ENCODE results near the gene RTKN. TPM values are rescaled to one million over a fixed set of nuclear protein-coding genes. Genes with fewer than 3 reads are reported as not detected.
"Not testable (repeated sequence)": the region's sequence is repeated elsewhere in the genome, so short reads cannot be mapped to it uniquely, and the experiment has no call there.

Gene RTKN
- total RNA-seq, 1 donor from 2014 or later, result 32.3 TPM

DNA sequence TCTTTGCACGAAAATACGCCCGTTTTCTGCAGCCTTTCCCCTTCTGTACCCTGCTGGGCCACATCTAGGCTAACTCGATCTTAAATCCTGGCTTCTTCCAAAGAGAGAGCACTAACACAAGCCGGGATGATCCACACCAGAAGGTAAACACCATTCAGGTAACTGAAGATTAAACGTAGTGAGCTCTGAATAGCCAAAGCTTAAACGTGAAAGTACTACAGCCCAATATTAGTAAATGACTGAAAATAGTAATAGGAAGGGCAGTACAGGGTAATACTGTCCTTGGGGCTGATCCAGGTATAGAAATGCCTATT lies 31.2 kb upstream of the RTKN start:
- Histone ChIP-seq H3K27me3 (no peaks in the 10 kb centered on the region), H3K36me3 (peaks cover 17% of the 10 kb centered on the region), H3K27ac (peak overlapping the region; percentile 94), H3K9me3 (no peaks in the 10 kb centered on the region), H3K4me3 (peak overlapping the region; percentile 61), H3K4me1 (peaks cover 26% of the 10 kb centered on the region)
- TF ChIP-seq, protein P1, sequence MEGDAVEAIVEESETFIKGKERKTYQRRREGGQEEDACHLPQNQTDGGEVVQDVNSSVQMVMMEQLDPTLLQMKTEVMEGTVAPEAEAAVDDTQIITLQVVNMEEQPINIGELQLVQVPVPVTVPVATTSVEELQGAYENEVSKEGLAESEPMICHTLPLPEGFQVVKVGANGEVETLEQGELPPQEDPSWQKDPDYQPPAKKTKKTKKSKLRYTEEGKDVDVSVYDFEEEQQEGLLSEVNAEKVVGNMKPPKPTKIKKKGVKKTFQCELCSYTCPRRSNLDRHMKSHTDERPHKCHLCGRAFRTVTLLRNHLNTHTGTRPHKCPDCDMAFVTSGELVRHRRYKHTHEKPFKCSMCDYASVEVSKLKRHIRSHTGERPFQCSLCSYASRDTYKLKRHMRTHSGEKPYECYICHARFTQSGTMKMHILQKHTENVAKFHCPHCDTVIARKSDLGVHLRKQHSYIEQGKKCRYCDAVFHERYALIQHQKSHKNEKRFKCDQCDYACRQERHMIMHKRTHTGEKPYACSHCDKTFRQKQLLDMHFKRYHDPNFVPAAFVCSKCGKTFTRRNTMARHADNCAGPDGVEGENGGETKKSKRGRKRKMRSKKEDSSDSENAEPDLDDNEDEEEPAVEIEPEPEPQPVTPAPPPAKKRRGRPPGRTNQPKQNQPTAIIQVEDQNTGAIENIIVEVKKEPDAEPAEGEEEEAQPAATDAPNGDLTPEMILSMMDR (IDR thresholded peaks at IDR 0.05), result no peak
- intact Hi-C loops (cut with DNase I), result no loop called here
- no peak for ATAC-seq
- DNase-seq, result no peak

DNA sequence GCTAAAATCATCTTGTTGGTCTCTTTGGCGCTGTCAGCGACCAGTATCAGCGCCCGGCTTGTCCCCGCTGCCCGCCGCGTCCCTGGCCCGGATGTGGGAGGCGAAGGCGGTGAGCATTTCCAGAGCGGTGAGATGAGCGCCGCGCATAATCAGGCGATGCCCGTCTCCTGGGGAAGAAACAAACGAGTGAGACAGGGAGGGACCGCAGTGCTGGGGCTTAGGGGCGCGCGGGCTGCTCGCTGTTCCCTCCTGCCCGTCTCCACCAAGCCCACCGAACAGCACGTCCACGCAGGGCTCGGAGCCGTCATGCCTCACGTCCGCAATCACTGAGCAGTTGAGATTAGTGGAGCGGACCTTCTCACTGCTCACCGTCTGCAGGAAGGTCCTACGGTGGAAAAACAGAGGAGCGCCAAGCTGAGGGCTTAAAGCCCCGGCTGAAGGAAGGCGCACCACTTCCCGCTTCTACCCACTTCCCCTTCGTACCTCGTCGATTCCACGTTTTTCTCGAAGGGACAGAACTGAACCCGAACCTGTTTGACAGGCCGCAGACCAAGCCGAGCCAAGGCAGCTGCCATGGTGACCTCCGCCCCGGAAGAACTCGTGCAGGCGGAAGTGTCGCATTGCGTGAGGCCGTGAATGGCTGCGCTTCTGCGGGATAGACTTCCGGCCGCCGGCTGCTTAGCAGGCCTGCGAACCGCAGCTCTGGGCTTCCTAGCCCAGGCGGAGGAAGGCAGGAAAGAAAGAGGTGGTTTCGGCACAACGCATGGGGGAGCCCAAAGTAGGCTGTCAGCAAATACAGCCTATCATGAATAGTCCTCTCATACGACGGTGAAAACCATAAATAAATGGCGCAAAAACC lies 30.6 kb upstream of the RTKN start, which contains the start of gene MRPL53:
MRPL53 (minus strand) TSS at position 595 of the 859 bp plus-strand sequence; CDS start at position 575, 20 bp downstream.
- Histone ChIP-seq H3K27ac (peak within 1 kb of the TSS; percentile 94), H3K4me3 (peak within 1 kb of the TSS; percentile 61), H3K9me3 (no peaks in the 10 kb centered on the region), H3K36me3 (peaks cover 17% of the 10 kb centered on the region), H3K4me1 (peaks cover 23% of the 10 kb centered on the region), H3K27me3 (no peaks in the 10 kb centered on the region)
- TF ChIP-seq, protein P1 (IDR thresholded peaks at IDR 0.05), result no peak
- ATAC-seq (peak; percentile 97), DNase-seq (peak; percentile 97)
- intact Hi-C loops (cut with DNase I), result no loop called here

DNA sequence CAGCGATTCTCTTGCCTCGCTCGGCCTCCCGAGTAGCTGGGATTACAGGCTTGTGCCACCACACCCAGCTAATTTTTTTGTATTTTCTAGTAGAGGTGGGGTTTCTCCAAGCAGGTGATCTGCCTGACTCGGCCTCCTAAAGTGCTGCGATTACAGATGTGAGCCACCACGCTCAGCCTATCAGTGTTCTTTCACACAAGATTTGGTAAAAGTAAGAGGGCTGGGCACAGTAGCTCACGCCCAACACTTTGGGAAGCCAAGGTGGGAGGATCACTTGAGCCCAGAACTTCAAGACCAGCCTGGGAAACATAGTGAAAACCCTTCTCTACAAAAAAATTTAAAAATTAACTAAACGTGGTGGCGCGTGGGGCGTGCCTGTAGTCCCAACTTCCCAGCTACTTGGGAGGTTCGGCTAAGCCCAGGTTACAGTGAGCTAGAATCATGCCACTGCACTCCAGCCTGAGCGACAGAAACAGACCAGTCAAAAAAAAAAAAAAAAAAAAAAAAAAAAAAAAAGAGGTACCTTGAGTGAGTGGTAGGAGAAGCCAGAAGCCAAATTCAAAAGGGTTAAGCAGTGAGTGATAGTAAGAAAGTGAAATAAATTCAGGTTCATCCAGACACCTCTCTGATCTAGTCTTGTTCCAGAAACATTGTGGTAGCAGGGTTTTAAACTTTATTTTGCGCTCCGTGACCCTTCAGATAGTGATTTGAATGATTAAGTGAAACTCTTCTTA lies 29.8 kb upstream of the RTKN start:
- Histone ChIP-seq H3K4me3 (peak overlapping the region; percentile 61), H3K27me3 (no peaks in the 10 kb centered on the region), H3K9me3 (no peaks in the 10 kb centered on the region), H3K36me3 (peaks cover 17% of the 10 kb centered on the region), H3K4me1 (peaks cover 15% of the 10 kb centered on the region), H3K27ac (peak overlapping the region; percentile 94)
- intact Hi-C loops (cut with DNase I), result no loop called here
- TF ChIP-seq, protein P1 (IDR thresholded peaks at IDR 0.05), result no peak
- ATAC-seq, result no peak
- no peak for DNase-seq

DNA sequence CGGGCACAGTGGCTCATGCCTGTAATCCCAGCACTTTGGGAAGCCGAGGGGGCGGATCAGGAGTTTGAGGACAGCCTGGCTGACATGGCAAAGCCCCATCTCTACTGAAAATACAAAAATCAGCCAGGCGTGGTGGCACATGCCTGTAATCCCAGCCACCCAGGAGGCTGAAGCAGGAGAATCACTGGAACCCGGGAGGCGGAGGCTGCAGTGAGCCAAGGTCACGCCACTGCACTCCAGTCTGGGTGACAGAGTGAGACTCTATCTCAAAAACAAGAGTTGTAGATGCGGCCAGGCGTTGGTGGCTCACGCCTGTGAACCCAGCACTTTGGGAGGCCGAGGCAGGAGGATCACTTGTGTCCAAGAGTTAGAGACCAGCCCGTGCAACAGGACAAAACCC lies 29.0 kb upstream of the RTKN start:
- ATAC-seq; H3K27me3 ChIP-seq; H3K4me3 ChIP-seq; intact Hi-C loops (cut with DNase I); H3K9me3 ChIP-seq; H3K27ac ChIP-seq; DNase-seq: not testable (repeated sequence)
- H3K4me1 ChIP-seq, result peaks cover 21% of the 10 kb centered on the region
- H3K36me3 ChIP-seq, result peaks cover 17% of the 10 kb centered on the region

DNA sequence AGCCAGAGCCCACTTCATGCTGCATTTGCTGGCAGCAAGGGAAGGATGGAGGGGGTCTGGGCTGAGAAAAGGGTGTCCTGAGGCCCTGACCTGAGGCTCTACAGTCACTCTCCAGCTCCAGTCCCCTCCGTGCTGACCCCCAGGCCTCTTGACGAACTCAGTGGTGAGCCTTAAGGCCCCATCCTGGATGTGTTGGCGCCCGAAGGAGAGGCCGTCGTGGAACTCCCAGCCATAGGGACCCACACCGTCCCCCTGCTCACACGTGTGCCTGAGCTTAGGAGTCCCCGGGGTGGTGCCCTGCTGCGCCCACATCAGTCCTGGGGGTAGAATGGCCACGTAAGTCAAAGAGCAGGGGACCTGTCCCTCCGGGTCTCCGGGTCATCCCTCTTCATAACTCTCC lies 22.7 kb upstream of the RTKN start:
- no peak for DNase-seq
- peaks cover 22% of the 10 kb centered on the region for H3K36me3 ChIP-seq
- intact Hi-C loops (cut with DNase I), result no loop called here
- H3K4me3 ChIP-seq, result peak overlapping the region; percentile 73
- ATAC-seq, result no peak
- H3K4me1 ChIP-seq, result peaks cover 16% of the 10 kb centered on the region
- H3K9me3 ChIP-seq, result no peaks in the 10 kb centered on the region
- H3K27ac ChIP-seq, result peak overlapping the region; percentile 93
- no peaks in the 10 kb centered on the region for H3K27me3 ChIP-seq
- TF ChIP-seq, protein P1 (IDR thresholded peaks at IDR 0.05), result no peak

DNA sequence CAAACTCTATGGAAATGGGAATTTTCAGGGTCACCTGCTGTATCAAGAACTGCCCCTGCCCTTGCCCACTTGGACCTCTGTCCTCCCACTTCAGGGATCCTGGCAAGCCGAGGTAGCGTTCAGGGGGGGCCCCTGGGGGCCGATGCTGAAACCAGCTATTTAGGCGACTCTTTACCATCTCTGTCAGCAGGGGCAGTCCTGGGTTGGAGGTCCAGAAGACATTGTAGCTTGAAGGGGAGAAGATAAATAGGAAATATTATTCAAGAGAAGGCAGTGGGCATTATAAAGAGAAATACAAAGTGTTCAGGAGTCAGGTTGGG lies 21.0 kb upstream of the RTKN start:
- Histone ChIP-seq H3K27ac (no peak overlapping the region), H3K36me3 (peaks cover 22% of the 10 kb centered on the region), H3K4me3 (no peak overlapping the region), H3K4me1 (peaks cover 23% of the 10 kb centered on the region), H3K27me3 (no peaks in the 10 kb centered on the region), H3K9me3 (no peaks in the 10 kb centered on the region)
- TF ChIP-seq, protein P1 (IDR thresholded peaks at IDR 0.05), result no peak
- ATAC-seq (no peak), DNase-seq (no peak)
- intact Hi-C loops (cut with DNase I), result no loop called here
